ENCODE results near the gene HNF4A. TPM values are rescaled to one million over a fixed set of nuclear protein-coding genes. Genes with fewer than 3 reads are reported as not detected.

The HNF4A gene
- total RNA-seq, 6 experiments from 2014 or later = 101 to 255 (median 157) TPM

DNA sequence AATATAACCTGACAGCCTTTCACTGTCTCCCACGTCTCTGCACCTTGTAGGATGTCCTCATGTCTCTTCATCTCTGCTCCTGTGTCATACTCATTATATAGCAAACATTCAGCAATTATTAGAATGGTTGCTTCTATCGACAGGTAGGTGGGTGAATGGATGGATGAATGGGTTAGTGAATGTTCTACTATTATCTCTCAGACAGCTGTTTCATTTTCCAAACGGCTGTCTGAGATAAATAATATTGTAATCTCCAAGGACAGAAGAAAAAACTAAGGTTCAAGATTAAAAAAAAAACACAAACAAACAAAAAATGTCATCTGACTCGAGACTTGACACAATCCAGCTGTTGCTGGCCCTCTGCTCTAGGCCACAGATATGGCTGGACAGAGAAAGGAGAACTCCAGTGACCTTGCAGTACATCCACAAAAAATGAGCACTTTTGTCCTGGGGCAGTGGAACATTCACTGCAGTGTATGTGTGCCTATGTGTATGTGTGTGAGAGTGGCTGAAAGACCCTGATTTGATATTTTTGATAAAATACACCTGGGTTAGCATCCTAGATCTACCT, 2.1 kb downstream of the HNF4A start:
- no peak for DNase-seq
- TF ChIP-seq POLR2A (IDR thresholded peaks at IDR 0.05) = no peak
- TF ChIP-seq, protein P1, sequence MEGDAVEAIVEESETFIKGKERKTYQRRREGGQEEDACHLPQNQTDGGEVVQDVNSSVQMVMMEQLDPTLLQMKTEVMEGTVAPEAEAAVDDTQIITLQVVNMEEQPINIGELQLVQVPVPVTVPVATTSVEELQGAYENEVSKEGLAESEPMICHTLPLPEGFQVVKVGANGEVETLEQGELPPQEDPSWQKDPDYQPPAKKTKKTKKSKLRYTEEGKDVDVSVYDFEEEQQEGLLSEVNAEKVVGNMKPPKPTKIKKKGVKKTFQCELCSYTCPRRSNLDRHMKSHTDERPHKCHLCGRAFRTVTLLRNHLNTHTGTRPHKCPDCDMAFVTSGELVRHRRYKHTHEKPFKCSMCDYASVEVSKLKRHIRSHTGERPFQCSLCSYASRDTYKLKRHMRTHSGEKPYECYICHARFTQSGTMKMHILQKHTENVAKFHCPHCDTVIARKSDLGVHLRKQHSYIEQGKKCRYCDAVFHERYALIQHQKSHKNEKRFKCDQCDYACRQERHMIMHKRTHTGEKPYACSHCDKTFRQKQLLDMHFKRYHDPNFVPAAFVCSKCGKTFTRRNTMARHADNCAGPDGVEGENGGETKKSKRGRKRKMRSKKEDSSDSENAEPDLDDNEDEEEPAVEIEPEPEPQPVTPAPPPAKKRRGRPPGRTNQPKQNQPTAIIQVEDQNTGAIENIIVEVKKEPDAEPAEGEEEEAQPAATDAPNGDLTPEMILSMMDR (IDR thresholded peaks at IDR 0.05) = no peak
- no peak overlapping the region for H3K4me3 ChIP-seq
- WGBS (ENCODE audit: insufficient coverage, low coverage, low lambda C conversion rate, missing lambda C conversion rate) = 29% methylated on average over 4 of the region's 4 CpGs
- H3K27ac ChIP-seq = no peak overlapping the region
- H3K9me3 ChIP-seq = no peaks in the 10 kb centered on the region
- ATAC-seq = no peak
- intact Hi-C loops (cut with DNase I) = no loop called here
- H3K36me3 ChIP-seq = peaks cover 0 to 11% (median 3%) of the 10 kb centered on the region in 4 donors
- peaks cover 0 to 33% (median 3%) of the 10 kb centered on the region in 4 donors for H3K4me1 ChIP-seq
- no peaks in the 10 kb centered on the region for H3K27me3 ChIP-seq

DNA sequence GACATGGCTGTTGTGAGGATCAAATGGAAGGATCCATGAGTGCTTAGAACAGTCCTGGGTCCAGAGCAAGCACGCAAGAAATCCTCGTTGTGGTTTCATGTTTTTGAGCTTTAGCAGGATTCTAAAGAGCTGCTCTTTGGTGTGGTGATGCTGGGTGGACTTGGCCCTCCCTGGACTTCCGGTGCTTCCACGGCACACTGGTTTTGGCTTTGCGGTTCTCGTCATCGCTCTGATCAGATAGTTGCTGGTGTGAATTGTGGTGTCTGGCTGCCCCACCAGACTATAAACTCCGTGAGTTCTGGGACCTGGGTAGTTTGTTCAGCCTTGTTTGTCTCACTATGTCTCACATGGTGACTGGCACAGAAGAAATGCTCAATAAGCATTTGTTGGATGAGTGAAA, 3.3 kb downstream of the HNF4A start:
- intact Hi-C loops (cut with DNase I) = no loop called here
- TF ChIP-seq POLR2A (IDR thresholded peaks at IDR 0.05) = no peak
- TF ChIP-seq, protein P1 (IDR thresholded peaks at IDR 0.05) = no peak
- no peaks in the 10 kb centered on the region for H3K27me3 ChIP-seq
- 58% methylated on average over 2 of the region's 8 CpGs for WGBS (ENCODE audit: insufficient coverage, low coverage, low lambda C conversion rate, missing lambda C conversion rate)
- H3K4me3 ChIP-seq = no peak overlapping the region
- no peak for DNase-seq
- ATAC-seq = peak in 1 of 4 donors; percentile 14
- peaks cover 0 to 33% (median 3%) of the 10 kb centered on the region in 4 donors for H3K4me1 ChIP-seq
- H3K36me3 ChIP-seq = peaks cover 0 to 11% (median 3%) of the 10 kb centered on the region in 4 donors
- no peak overlapping the region for H3K27ac ChIP-seq
- no peaks in the 10 kb centered on the region for H3K9me3 ChIP-seq

DNA sequence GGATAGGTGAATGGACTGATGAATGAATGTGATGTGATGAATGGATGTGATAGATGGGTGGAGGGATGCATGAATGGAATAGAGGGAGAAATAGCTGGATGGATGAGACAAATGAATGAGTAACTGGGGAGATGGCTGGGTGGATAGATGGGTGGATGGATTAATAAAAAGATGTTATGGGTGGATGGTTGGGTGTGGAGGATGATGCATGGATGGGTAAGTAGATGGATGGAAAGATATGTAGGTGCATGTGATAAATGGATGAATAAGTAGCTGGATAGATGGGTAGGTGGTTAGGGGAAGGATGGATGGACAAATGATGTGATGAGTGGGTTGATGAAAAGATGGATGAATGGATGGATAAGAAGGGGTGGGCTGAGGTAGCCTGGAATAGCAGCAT, 4.7 kb downstream of the HNF4A start:
- Histone ChIP-seq H3K27me3 (no peaks in the 10 kb centered on the region), H3K9me3 (no peaks in the 10 kb centered on the region), H3K4me1 (peaks cover 0 to 27% (median 3%) of the 10 kb centered on the region in 4 donors), H3K4me3 (no peak overlapping the region), H3K27ac (no peak overlapping the region), H3K36me3 (peaks cover 0 to 12% (median 3%) of the 10 kb centered on the region in 4 donors)
- ATAC-seq (no peak), DNase-seq (no peak)
- intact Hi-C loops (cut with DNase I) = no loop called here
- TF ChIP-seq, protein P1 (IDR thresholded peaks at IDR 0.05) = no peak
- no peak for TF ChIP-seq POLR2A (IDR thresholded peaks at IDR 0.05)

DNA sequence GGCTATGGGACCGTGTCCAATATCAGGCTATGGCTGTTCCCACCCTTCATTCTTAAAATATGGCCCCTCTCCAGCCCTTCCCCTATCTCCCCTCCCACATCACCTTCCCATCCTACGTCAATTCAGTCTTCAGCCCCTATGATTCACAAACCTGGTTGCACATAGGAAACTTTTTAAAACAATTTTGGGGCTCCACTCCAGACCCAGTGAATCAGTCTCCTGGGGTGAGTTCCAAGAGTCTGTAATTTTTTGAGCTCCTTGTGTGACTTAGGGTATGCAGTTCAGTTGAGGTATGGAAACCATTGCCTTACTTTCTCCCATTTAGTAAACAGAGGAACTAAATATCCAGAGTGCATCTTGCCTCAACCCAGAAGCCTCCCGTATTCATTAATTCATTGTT, 5.5 kb downstream of the HNF4A start:
- no peak for DNase-seq
- 73% methylated on average over 3 of the region's 3 CpGs for WGBS (ENCODE audit: insufficient coverage, low coverage, low lambda C conversion rate, missing lambda C conversion rate)
- Histone ChIP-seq H3K36me3 (peaks cover 0 to 13% (median 3%) of the 10 kb centered on the region in 4 donors), H3K27ac (no peak overlapping the region), H3K27me3 (no peaks in the 10 kb centered on the region), H3K4me3 (no peak overlapping the region), H3K9me3 (no peaks in the 10 kb centered on the region), H3K4me1 (peaks cover 0 to 25% (median 3%) of the 10 kb centered on the region in 4 donors)
- no peak for TF ChIP-seq POLR2A (IDR thresholded peaks at IDR 0.05)
- TF ChIP-seq, protein P1 (IDR thresholded peaks at IDR 0.05) = no peak
- intact Hi-C loops (cut with DNase I) = no loop called here
- ATAC-seq = no peak
